K562 (cell line): ENCODE results near the gene GADL1.

Experiments
- CREM ChIP-seq: IDR thresholded peaks from 2 replicates; pipeline ENCODE4 v1.6.1; 2014; ENCODE audit warnings: antibody characterized with exemption, low read depth
- EWSR1 ChIP-seq: fragments of 450-650 bp; IDR thresholded peaks from 2 replicates; pipeline ENCODE4 v1.6.1; 2018; ENCODE audit warnings: borderline replicate concordance, mild to moderate bottlenecking, low read depth, moderate library complexity; ENCODE audit not compliant: partially characterized antibody
- IRF2 ChIP-seq: sonication (generic); formaldehyde crosslinking; IDR thresholded peaks from 2 replicates; pipeline ENCODE4 v1.8.1; 2022; ENCODE audit warnings: mild to moderate bottlenecking, missing genetic modification reagents
- JUND ChIP-seq, 2 experiments: IDR thresholded peaks; 2 replicates in 1 of 2; 3 replicates in 1 of 2; pipeline ENCODE4 v1.6.1; 2011; ENCODE audit warnings: borderline replicate concordance in 2 of 2, low read depth in 2 of 2, low read length in 2 of 2, improper control_type of control experiment in 1 of 2, missing biosample characterization in 1 of 2, missing genetic modification characterization in 1 of 2, missing genetic modification reagents in 1 of 2
- PHF21A ChIP-seq: fragments of 450-650 bp; IDR thresholded peaks from 2 replicates; pipeline ENCODE4 v1.6.1; 2017; ENCODE audit warnings: low read depth, borderline replicate concordance
- RAD21 ChIP-seq, 2 experiments: fragments of 250-450 bp in 1 of 2; fragments of 450-650 bp in 1 of 2; sonication (Bioruptor Pico) in 1 of 2; formaldehyde crosslinking in 1 of 2; IDR thresholded peaks in 1 of 2; conservative IDR thresholded peaks in 1 of 2; 2 replicates each; pipeline versions ENCODE4 v1.4.0 to v1.8.0; 2020 to 2022; ENCODE audit warnings: mild to moderate bottlenecking in 2 of 2, moderate library complexity in 1 of 2
- RBBP5 ChIP-seq: fragments of 200-600 bp; sonication (generic); IDR thresholded peaks from 2 replicates; pipeline ENCODE4 v1.6.1; 2012; ENCODE audit warnings: borderline replicate concordance, mild to moderate bottlenecking, low read length, control low read depth, inconsistent platforms; ENCODE audit not compliant: insufficient read depth, poor library complexity, severe bottlenecking
- ZFX ChIP-seq: sonication (generic); formaldehyde crosslinking; IDR thresholded peaks from 2 replicates; pipeline ENCODE4 v1.8.0; 2022; ENCODE audit warnings: mild to moderate bottlenecking, missing genetic modification reagents, moderate library complexity
- ZNF224 ChIP-seq: sonication (generic); formaldehyde crosslinking; IDR thresholded peaks from 2 replicates; pipeline ENCODE4 v1.8.0; 2022; ENCODE audit warnings: mild to moderate bottlenecking, missing genetic modification reagents
- ZNF384 ChIP-seq: IDR thresholded peaks from 2 replicates; pipeline ENCODE4 v1.6.1; 2012; ENCODE audit warnings: low read depth, low read length, improper control_type of control experiment
- TF ChIP-seq, protein P1 (sequence below), 3 experiments: IDR thresholded peaks in 2 of 3; conservative IDR thresholded peaks in 1 of 3; 2 replicates each; pipeline ENCODE4 v1.5.1; 2011 to 2012; ENCODE audit warnings: low read length in 3 of 3, mild to moderate bottlenecking in 3 of 3, control low read depth in 2 of 3, improper control_type of control experiment in 1 of 3, inconsistent platforms in 1 of 3, low read depth in 1 of 3, mixed read lengths in 1 of 3, moderate library complexity in 1 of 3; ENCODE audit not compliant: insufficient read depth in 2 of 3
- TF ChIP-seq, protein P2 (sequence below): sonication (generic); formaldehyde crosslinking; IDR thresholded peaks from 2 replicates; pipeline ENCODE4 v1.9.0; 2022; ENCODE audit warnings: mild to moderate bottlenecking, missing genetic modification reagents
- TF ChIP-seq, protein P3 (sequence below): sonication (generic); formaldehyde crosslinking; IDR thresholded peaks from 2 replicates; pipeline ENCODE4 v1.8.1; 2023; ENCODE audit warnings: mild to moderate bottlenecking, missing genetic modification reagents
- TF ChIP-seq, protein P4 (sequence below): fragments of 450-650 bp; IDR thresholded peaks from 2 replicates; pipeline ENCODE4 v1.6.1; 2016; ENCODE audit warnings: borderline replicate concordance

DNA sequence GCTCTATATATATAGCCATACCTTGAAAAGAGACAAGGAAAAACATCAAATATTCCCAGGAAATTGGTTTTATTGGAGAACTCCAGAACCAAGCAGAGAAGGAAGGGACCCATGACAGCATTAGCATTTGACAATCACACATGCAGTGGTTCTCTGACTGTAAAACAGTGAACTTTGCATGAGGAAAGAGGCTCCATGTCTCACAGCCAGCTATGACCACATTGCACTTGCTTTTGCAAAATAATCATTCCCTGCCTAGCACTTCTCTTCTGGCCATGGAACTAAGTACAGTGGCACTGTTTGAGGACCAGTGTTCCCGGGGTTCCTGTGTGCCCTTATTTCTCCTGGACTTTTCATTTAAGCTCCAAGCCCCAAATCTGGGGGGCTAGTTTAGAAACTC, 202.5 kb downstream of the GADL1 start:
- TF ChIP-seq, protein P1, sequence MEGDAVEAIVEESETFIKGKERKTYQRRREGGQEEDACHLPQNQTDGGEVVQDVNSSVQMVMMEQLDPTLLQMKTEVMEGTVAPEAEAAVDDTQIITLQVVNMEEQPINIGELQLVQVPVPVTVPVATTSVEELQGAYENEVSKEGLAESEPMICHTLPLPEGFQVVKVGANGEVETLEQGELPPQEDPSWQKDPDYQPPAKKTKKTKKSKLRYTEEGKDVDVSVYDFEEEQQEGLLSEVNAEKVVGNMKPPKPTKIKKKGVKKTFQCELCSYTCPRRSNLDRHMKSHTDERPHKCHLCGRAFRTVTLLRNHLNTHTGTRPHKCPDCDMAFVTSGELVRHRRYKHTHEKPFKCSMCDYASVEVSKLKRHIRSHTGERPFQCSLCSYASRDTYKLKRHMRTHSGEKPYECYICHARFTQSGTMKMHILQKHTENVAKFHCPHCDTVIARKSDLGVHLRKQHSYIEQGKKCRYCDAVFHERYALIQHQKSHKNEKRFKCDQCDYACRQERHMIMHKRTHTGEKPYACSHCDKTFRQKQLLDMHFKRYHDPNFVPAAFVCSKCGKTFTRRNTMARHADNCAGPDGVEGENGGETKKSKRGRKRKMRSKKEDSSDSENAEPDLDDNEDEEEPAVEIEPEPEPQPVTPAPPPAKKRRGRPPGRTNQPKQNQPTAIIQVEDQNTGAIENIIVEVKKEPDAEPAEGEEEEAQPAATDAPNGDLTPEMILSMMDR (IDR thresholded peaks at IDR 0.05 in 2 of 3, conservative IDR thresholded peaks at IDR 0.05 in 1 of 3; ENCODE audit: insufficient read depth in 2 of 3, low read depth in 1 of 3, low read length in 3 of 3), result no peak
- TF ChIP-seq ZFX (CRISPR knock-in tag) (no peak), PHF21A (no peak), IRF2 (CRISPR knock-in tag) (no peak), CREM (no peak), ZNF384 (no peak), JUND (IDR thresholded peaks at IDR 0.05; ENCODE audit: borderline replicate concordance, low read depth, low read length) (no peak), JUND (tag; IDR thresholded peaks at IDR 0.05; ENCODE audit: borderline replicate concordance, low read depth, low read length) (no peak), RAD21 (CRISPR knock-in tag; conservative IDR thresholded peaks at IDR 0.05 in 1 of 2, IDR thresholded peaks at IDR 0.05 in 1 of 2) (no peak), ZNF224 (CRISPR knock-in tag) (no peak), EWSR1 (no peak), RBBP5 (no peak)
- TF ChIP-seq, protein P2, sequence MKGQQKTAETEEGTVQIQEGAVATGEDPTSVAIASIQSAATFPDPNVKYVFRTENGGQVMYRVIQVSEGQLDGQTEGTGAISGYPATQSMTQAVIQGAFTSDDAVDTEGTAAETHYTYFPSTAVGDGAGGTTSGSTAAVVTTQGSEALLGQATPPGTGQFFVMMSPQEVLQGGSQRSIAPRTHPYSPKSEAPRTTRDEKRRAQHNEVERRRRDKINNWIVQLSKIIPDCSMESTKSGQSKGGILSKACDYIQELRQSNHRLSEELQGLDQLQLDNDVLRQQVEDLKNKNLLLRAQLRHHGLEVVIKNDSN, result no peak
- TF ChIP-seq, protein P3, sequence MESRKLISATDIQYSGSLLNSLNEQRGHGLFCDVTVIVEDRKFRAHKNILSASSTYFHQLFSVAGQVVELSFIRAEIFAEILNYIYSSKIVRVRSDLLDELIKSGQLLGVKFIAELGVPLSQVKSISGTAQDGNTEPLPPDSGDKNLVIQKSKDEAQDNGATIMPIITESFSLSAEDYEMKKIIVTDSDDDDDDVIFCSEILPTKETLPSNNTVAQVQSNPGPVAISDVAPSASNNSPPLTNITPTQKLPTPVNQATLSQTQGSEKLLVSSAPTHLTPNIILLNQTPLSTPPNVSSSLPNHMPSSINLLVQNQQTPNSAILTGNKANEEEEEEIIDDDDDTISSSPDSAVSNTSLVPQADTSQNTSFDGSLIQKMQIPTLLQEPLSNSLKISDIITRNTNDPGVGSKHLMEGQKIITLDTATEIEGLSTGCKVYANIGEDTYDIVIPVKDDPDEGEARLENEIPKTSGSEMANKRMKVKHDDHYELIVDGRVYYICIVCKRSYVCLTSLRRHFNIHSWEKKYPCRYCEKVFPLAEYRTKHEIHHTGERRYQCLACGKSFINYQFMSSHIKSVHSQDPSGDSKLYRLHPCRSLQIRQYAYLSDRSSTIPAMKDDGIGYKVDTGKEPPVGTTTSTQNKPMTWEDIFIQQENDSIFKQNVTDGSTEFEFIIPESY (CRISPR knock-in tag), result no peak
- TF ChIP-seq, protein P4, sequence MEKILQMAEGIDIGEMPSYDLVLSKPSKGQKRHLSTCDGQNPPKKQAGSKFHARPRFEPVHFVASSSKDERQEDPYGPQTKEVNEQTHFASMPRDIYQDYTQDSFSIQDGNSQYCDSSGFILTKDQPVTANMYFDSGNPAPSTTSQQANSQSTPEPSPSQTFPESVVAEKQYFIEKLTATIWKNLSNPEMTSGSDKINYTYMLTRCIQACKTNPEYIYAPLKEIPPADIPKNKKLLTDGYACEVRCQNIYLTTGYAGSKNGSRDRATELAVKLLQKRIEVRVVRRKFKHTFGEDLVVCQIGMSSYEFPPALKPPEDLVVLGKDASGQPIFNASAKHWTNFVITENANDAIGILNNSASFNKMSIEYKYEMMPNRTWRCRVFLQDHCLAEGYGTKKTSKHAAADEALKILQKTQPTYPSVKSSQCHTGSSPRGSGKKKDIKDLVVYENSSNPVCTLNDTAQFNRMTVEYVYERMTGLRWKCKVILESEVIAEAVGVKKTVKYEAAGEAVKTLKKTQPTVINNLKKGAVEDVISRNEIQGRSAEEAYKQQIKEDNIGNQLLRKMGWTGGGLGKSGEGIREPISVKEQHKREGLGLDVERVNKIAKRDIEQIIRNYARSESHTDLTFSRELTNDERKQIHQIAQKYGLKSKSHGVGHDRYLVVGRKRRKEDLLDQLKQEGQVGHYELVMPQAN, result no peak
